H1 (cell line): Measurements from ENCODE around the gene STAT4. TPM values are rescaled to one million over a fixed set of nuclear protein-coding genes. Genes with fewer than 3 reads are reported as not detected.

Source experiments
- CTCF ChIA-PET: fragments of 300-600 bp; sonication (Branson Sonifier 250); formaldehyde crosslinking; loops from one replicate; lab custom pipeline; 2021; ENCODE audit not compliant: partially characterized antibody; lab: Charles Lee
- POLR2A ChIA-PET: fragments of 300-600 bp; sonication (Branson Sonifier 250); formaldehyde crosslinking; loops from one replicate; lab custom pipeline; 2021; ENCODE audit warnings: inconsistent platforms; ENCODE audit not compliant: partially characterized antibody; lab: Charles Lee
- DNase-seq, 2 experiments: peaks; one replicate each; pipeline versions ENCODE4 v3.0.0 to v3.0.0-alpha.2; 2010 to 2022; ENCODE audit warnings: low spot score in 2 of 2, low read depth in 1 of 2, mixed read lengths in 1 of 2
- FAIRE-seq: peaks from 2 replicates; lab custom pipeline; 2011; peaks lifted over from hg19 to GRCh38; lab: Jason Lieb, UNC
- H2AFZ ChIP-seq: 2 replicates; pipeline ENCODE4 v1.8.1; 2012; ENCODE audit warnings: low read length, inconsistent platforms
- H2AK5ac ChIP-seq: 2 replicates; pipeline ENCODE4 v1.6.1; 2013; ENCODE audit warnings: low read depth, low read length
- H2BK120ac ChIP-seq: replicated peaks from 2 replicates; pipeline ENCODE3; 2013; ENCODE audit warnings: low read depth, low read length, inconsistent platforms
- H2BK12ac ChIP-seq: 2 replicates; pipeline ENCODE4 v1.6.1; 2013; ENCODE audit warnings: low read depth, low read length
- H2BK15ac ChIP-seq: 2 replicates; pipeline ENCODE4 v1.6.1; 2013; ENCODE audit warnings: low read length
- H2BK20ac ChIP-seq: 2 replicates; pipeline ENCODE4 v1.6.1; 2013; ENCODE audit warnings: low read length
- H2BK5ac ChIP-seq: 2 replicates; pipeline ENCODE4 v1.6.1; 2013; ENCODE audit warnings: low read depth, low read length
- H3K14ac ChIP-seq: 2 replicates; pipeline ENCODE4 v1.6.1; 2013; ENCODE audit warnings: inconsistent platforms; ENCODE audit not compliant: insufficient read length
- H3K18ac ChIP-seq: 2 replicates; pipeline ENCODE4 v1.6.1; 2013; ENCODE audit warnings: low read length; ENCODE audit errors: extremely low read depth
- H3K23ac ChIP-seq: 2 replicates; pipeline ENCODE4 v1.6.1; 2013; ENCODE audit warnings: inconsistent platforms; ENCODE audit not compliant: insufficient read length
- H3K23me2 ChIP-seq: 2 replicates; pipeline ENCODE4 v1.6.1; 2013; ENCODE audit warnings: low read depth, low read length
- H3K27ac ChIP-seq: 2 replicates; pipeline ENCODE4 v1.6.1; 2011; ENCODE audit warnings: low read depth, low read length, inconsistent platforms
- H3K27me3 ChIP-seq, 4 experiments: replicated peaks in 1 of 4; 1 replicate in 1 of 4; 2 replicates in 3 of 4; pipeline versions ENCODE4 v1.6.1 to v1.8.1; 2011 to 2013; ENCODE audit warnings: low read length in 3 of 4, mild to moderate bottlenecking in 3 of 4, inconsistent platforms in 2 of 4, mixed read lengths in 2 of 4, moderate library complexity in 1 of 4; ENCODE audit not compliant: control insufficient read depth in 3 of 4, insufficient read depth in 3 of 4; ENCODE audit errors: extremely low read depth in 1 of 4
- H3K36me3 ChIP-seq, 4 experiments: 2 replicates each; pipeline versions ENCODE4 v1.6.1 to v1.8.1; 2011 to 2013; ENCODE audit warnings: mild to moderate bottlenecking in 4 of 4, low read length in 3 of 4, moderate library complexity in 2 of 4, control low read depth in 1 of 4, inconsistent platforms in 1 of 4; ENCODE audit not compliant: insufficient read depth in 4 of 4, control insufficient read depth in 2 of 4
- H3K4ac ChIP-seq: replicated peaks from 2 replicates; pipeline ENCODE3; 2013; ENCODE audit warnings: low read length, low read depth, mixed read lengths, inconsistent platforms; ENCODE audit not compliant: insufficient read length
- H3K4me1 ChIP-seq, 4 experiments: replicated peaks in 1 of 4; 1 replicate in 1 of 4; 2 replicates in 3 of 4; pipeline versions ENCODE4 v1.6.1 to v1.8.1; 2011 to 2013; ENCODE audit warnings: low read length in 3 of 4, inconsistent platforms in 2 of 4, mixed read lengths in 1 of 4; ENCODE audit not compliant: insufficient read depth in 4 of 4, control insufficient read depth in 3 of 4
- H3K4me2 ChIP-seq, 2 experiments: 2 replicates each; pipeline versions ENCODE4 v1.6.1 to v1.8.1; 2011 to 2013; ENCODE audit warnings: low read depth in 2 of 2, low read length in 2 of 2, control low read depth in 1 of 2, inconsistent platforms in 1 of 2, mild to moderate bottlenecking in 1 of 2; ENCODE audit not compliant: insufficient read depth in 1 of 2
- H3K4me3 ChIP-seq, 4 experiments: fragments of 200-600, 300-600 bp in 1 of 4; sonication (generic), shearing (Covaris generic), sonication (Bioruptor Twin) in 1 of 4; 2 replicates each; pipeline versions ENCODE4 v1.5.1 to v1.8.1; 2011 to 2016; ENCODE audit warnings: low read length in 4 of 4, low read depth in 3 of 4, control low read depth in 2 of 4, inconsistent platforms in 2 of 4, mild to moderate bottlenecking in 2 of 4, mixed read lengths in 1 of 4, moderate library complexity in 1 of 4; ENCODE audit not compliant: insufficient read depth in 2 of 4; ENCODE audit errors: extremely low read depth in 1 of 4
- H3K56ac ChIP-seq: replicated peaks from 2 replicates; pipeline ENCODE3; 2013; ENCODE audit warnings: low read depth, mild to moderate bottlenecking, mixed read lengths, low read length, inconsistent platforms; ENCODE audit not compliant: insufficient read length
- H3K79me1 ChIP-seq: 2 replicates; pipeline ENCODE4 v1.6.1; 2013; ENCODE audit warnings: low read depth, low read length, control low read depth
- H3K79me2 ChIP-seq, 2 experiments: 2 replicates each; pipeline versions ENCODE4 v1.6.1 to v1.8.1; 2012 to 2013; ENCODE audit warnings: low read length in 2 of 2, mild to moderate bottlenecking in 2 of 2, inconsistent platforms in 1 of 2; ENCODE audit not compliant: insufficient read depth in 2 of 2, control insufficient read depth in 1 of 2
- H3K9ac ChIP-seq, 4 experiments: replicated peaks in 1 of 4; 1 replicate in 1 of 4; 2 replicates in 3 of 4; pipeline versions ENCODE4 v1.6.1 to v1.8.1; 2011 to 2013; ENCODE audit warnings: low read depth in 3 of 4, low read length in 3 of 4, control low read depth in 2 of 4, mild to moderate bottlenecking in 2 of 4, moderate library complexity in 2 of 4, inconsistent platforms in 1 of 4; ENCODE audit errors: extremely low read depth in 1 of 4
- H3K9me3 ChIP-seq, 2 experiments: 2 replicates each; pipeline versions ENCODE4 v1.6.1 to v1.8.1; 2012 to 2013; ENCODE audit warnings: mild to moderate bottlenecking in 2 of 2, moderate library complexity in 2 of 2, control low read depth in 1 of 2, inconsistent platforms in 1 of 2, low read depth in 1 of 2, low read length in 1 of 2, mixed read lengths in 1 of 2; ENCODE audit not compliant: insufficient read depth in 2 of 2
- H4K20me1 ChIP-seq, 2 experiments: replicated peaks in 1 of 2; 2 replicates each; pipeline versions ENCODE3 to v1.8.1; 2011 to 2013; ENCODE audit warnings: inconsistent platforms in 2 of 2, low read length in 2 of 2, mild to moderate bottlenecking in 1 of 2; ENCODE audit not compliant: insufficient read depth in 2 of 2, control insufficient read depth in 1 of 2
- H4K5ac ChIP-seq: 2 replicates; pipeline ENCODE4 v1.6.1; 2013; ENCODE audit warnings: low read length, low read depth, mixed read lengths, inconsistent platforms; ENCODE audit not compliant: insufficient read length
- H4K8ac ChIP-seq: 2 replicates; pipeline ENCODE4 v1.8.0; 2013; ENCODE audit warnings: mild to moderate bottlenecking, moderate library complexity, low read length, inconsistent platforms; ENCODE audit not compliant: insufficient read depth; ENCODE audit errors: extremely low read depth
- H4K91ac ChIP-seq: replicated peaks from 2 replicates; pipeline ENCODE3; 2013; ENCODE audit warnings: low read length, mixed read lengths, inconsistent platforms; ENCODE audit not compliant: insufficient read length
- ASH2L ChIP-seq: fragments of 200-600, 300-600 bp; sonication (generic); IDR thresholded peaks from one replicate; pipeline ENCODE4 v1.7.1; 2017; ENCODE audit warnings: low read length
- ATF2 ChIP-seq: IDR thresholded peaks from 2 replicates; pipeline ENCODE4 v1.6.1; 2012; ENCODE audit warnings: low read length, inconsistent platforms
- CEBPB ChIP-seq: IDR thresholded peaks from 2 replicates; pipeline ENCODE4 v1.6.1; 2012; ENCODE audit warnings: low read depth, low read length
- E2F6 ChIP-seq: IDR thresholded peaks from 2 replicates; pipeline ENCODE4 v1.6.1; 2012; ENCODE audit warnings: inconsistent platforms
- EZH2 ChIP-seq: fragments of 200-600 bp; sonication (generic); IDR thresholded peaks from 2 replicates; pipeline ENCODE4 v1.7.1; 2012; ENCODE audit warnings: low read depth, mild to moderate bottlenecking, moderate library complexity, low read length, inconsistent platforms; ENCODE audit not compliant: severe bottlenecking
- GABPA ChIP-seq: IDR thresholded peaks from 2 replicates; pipeline ENCODE4 v1.6.1; 2011; ENCODE audit warnings: mild to moderate bottlenecking, low read length, moderate library complexity, borderline replicate concordance; ENCODE audit not compliant: insufficient read depth
- KDM4A ChIP-seq: IDR thresholded peaks from one replicate; pipeline ENCODE4 v1.7.1; 2012; ENCODE audit warnings: low read depth, mild to moderate bottlenecking, moderate library complexity, low read length, inconsistent platforms; ENCODE audit not compliant: severe bottlenecking
- MAFK ChIP-seq: IDR thresholded peaks from 2 replicates; pipeline ENCODE4 v1.6.1; 2012; ENCODE audit warnings: low read depth, mild to moderate bottlenecking, improper control_type of control experiment, low read length
- NRF1 ChIP-seq: IDR thresholded peaks from 2 replicates; pipeline ENCODE4 v1.6.1; 2011; ENCODE audit warnings: mild to moderate bottlenecking, low read depth, low read length, improper control_type of control experiment
- RFX5 ChIP-seq: IDR thresholded peaks from 2 replicates; pipeline ENCODE4 v1.6.1; 2011; ENCODE audit warnings: low read depth, low read length, improper control_type of control experiment, borderline replicate concordance
- YY1 ChIP-seq: IDR thresholded peaks from 2 replicates; pipeline ENCODE4 v1.6.1; 2011; ENCODE audit warnings: low read depth, mild to moderate bottlenecking, low read length
- WGBS, 2 experiments: shearing (Covaris generic) in 1 of 2; methylation state at CpG; one replicate each; pipeline versions ENCODE4 v1.1.6 to v1.1.7; 2013 to 2015; ENCODE audit warnings: low lambda C conversion rate in 2 of 2, mixed read lengths in 2 of 2, inconsistent platforms in 1 of 2, low coverage in 1 of 2, missing lambda C conversion rate in 1 of 2; ENCODE audit not compliant: insufficient replicate concordance in 2 of 2, insufficient coverage in 1 of 2, insufficient read length in 1 of 2; ENCODE audit errors: extremely low coverage in 1 of 2, missing lambda C conversion rate in 1 of 2; 5-methylcytosine and 5-hydroxymethylcytosine counted together
- polyA plus RNA-seq, 7 experiments: library from polyadenylated mRNA; depleted of rRNA in 3 of 7; stranded (reverse) in 5 of 7; unstranded in 2 of 7; fragments of >200 nt in 5 of 7; fragments of 200-250 nt in 2 of 7; gene quantifications; 1 replicate in 5 of 7; 2 replicates in 1 of 7; 4 replicates in 1 of 7; pipeline versions ENCODE4 v1.2.1 to v1.2.3, GENCODE V29; 2011 to 2013; ENCODE audit warnings: missing spikeins in 2 of 7, mixed read lengths in 2 of 7
- total RNA-seq: library from RNA; stranded (reverse); fragmentation: NEBNext Ultra II Directional; extraction: Animal tissue kit (Norgen Biotek cat#: 25700); gene quantifications from 2 replicates; pipeline ENCODE4 v1.2.1, GENCODE V29; 2021
- TF ChIP-seq, protein P1 (sequence below): IDR thresholded peaks from 2 replicates; pipeline ENCODE4 v1.6.1; 2012; ENCODE audit warnings: inconsistent platforms

Gene STAT4
- total and polyA plus RNA-seq, 2 of the 8 experiments (the other 6 are each of a cell fraction or from before 2014, with no cell fraction given), result 0.36 to 0.63 TPM

DNA sequence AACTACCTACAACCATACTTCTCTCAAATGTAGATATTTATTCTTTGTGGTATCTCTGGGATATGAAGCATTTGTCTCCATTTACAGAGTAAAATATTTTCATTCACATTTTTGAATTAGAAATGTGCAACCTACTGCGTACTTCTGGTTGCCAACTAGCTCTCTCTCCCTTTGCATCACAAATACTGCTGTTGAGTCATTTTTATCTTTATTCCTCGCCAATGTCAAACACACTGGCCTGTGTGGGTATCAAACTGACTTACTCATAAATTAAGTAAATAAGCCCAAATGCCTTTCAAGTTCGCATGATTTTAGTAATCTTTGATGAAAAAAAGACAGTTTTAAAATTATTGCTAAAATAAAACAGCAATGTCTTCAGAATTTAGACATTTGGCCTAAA lies 67.3 kb downstream of the STAT4 start:
- Histone ChIP-seq H4K8ac (no peak overlapping the region), H2AK5ac (no peak overlapping the region), H3K4me3 (no peak overlapping the region), H4K20me1 (no peaks in the 10 kb centered on the region), H2AFZ (no peak overlapping the region), H3K18ac (no peak overlapping the region), H4K5ac (no peak overlapping the region), H3K23ac (no peak overlapping the region), H3K36me3 (no peaks in the 10 kb centered on the region), H3K4me2 (no peak overlapping the region), H3K23me2 (no peaks in the 10 kb centered on the region), H3K27me3 (no peaks in the 10 kb centered on the region), H3K56ac (no peak overlapping the region), H3K27ac (no peak overlapping the region), H2BK15ac (no peak overlapping the region), H4K91ac (no peak overlapping the region), H3K9ac (no peak overlapping the region), H3K14ac (no peak overlapping the region), H2BK20ac (no peak overlapping the region), H3K9me3 (peaks cover 2 to 3% of the 10 kb centered on the region in 2 experiments; a peak in 1 of 4 replicates), H2BK5ac (no peak overlapping the region), H3K79me1 (no peaks in the 10 kb centered on the region), H2BK12ac (no peak overlapping the region), H3K4me1 (no peaks in the 10 kb centered on the region; a peak in 1 of 7 replicates), H2BK120ac (no peak overlapping the region), H3K79me2 (no peaks in the 10 kb centered on the region), H3K4ac (no peak overlapping the region)
- 89% methylated on average over 3 of the region's 3 CpGs; no CpG with 5 or more reads in 1 of the 2 experiments for WGBS, 2 experiments
- DNase-seq (no peak), FAIRE-seq (no peak)
- POLR2A ChIA-PET, result no interaction called here
- CTCF ChIA-PET, result interaction anchor here (1.6 kb wide), 1 partner anchor 32 kb away, joined by 7 read pairs; no protein-coding TSS in a partner anchor
- TF ChIP-seq, protein P1, sequence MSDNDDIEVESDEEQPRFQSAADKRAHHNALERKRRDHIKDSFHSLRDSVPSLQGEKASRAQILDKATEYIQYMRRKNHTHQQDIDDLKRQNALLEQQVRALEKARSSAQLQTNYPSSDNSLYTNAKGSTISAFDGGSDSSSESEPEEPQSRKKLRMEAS, result no peak
- TF ChIP-seq EZH2, result no peak
- no peak for TF ChIP-seq ATF2
- TF ChIP-seq MAFK, result no peak
- no peak for TF ChIP-seq RFX5
- TF ChIP-seq GABPA, result no peak
- TF ChIP-seq CEBPB, result no peak
- TF ChIP-seq ASH2L, result no peak
- TF ChIP-seq KDM4A, result no peak
- TF ChIP-seq YY1, result no peak
- no peak for TF ChIP-seq NRF1
- TF ChIP-seq E2F6, result no peak
